ENCODE data around the gene NR1I2. TPM values are rescaled to one million over a fixed set of nuclear protein-coding genes. Genes with fewer than 3 reads are reported as not detected.

Gene NR1I2
- polyA plus RNA-seq, 1 donor from 2014 or later: 0.53 TPM

Other genes with a start within 250 kb of the NR1I2 start
- not detected in 2 replicates for gene CD80, start 222.5 kb upstream of the NR1I2 start, polyA plus RNA-seq
- gene ADPRH, start 202.6 kb upstream of the NR1I2 start, polyA plus RNA-seq: 0.07 and 0.94 TPM in 2 replicates
- gene PLA1A, start 184.2 kb upstream of the NR1I2 start, polyA plus RNA-seq: not detected in 2 replicates
- gene POPDC2, start 121.5 kb upstream of the NR1I2 start, polyA plus RNA-seq: 3.4 and 10.3 TPM in 2 replicates
- gene COX17, start 104.7 kb upstream of the NR1I2 start, polyA plus RNA-seq: 49.4 and 74.7 TPM in 2 replicates
- 12.5 and 14.2 TPM in 2 replicates for gene CFAP91, start 79.1 kb upstream of the NR1I2 start, polyA plus RNA-seq